ENCODE data around the gene MKI67.
A peak's percentile ranks its signal among the peaks of the same experiment; 100 is the strongest.
"Not testable (repeated sequence)": the region's sequence is repeated elsewhere in the genome, so short reads cannot be mapped to it uniquely, and the experiment has no call there.

Gene MKI67

DNA sequence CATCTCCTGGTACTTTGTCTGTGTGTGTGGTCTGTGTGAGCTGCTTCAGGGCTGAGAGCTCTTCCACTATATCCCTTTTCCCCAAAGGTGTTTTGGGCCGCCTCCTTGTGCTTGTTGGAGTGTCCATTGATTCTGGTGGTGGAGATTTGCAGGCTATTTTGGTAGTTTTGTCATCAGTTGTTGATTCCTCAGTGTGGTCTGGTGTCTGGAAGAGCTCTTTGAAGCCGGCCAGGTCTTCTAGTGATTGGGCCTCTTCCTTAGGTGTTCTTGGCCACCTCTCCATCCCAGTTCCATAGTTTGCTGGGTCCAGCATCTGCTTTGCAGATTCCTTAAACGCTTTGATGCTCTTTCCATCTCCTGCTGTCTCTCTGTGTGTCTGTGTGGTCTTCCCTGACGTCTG is 20.8 kb downstream of the MKI67 start:
- H3K27me3 Mint-ChIP-seq = no peaks in the 10 kb centered on the region
- peaks cover 6% of the 10 kb centered on the region for H3K4me1 Mint-ChIP-seq (ENCODE audit: low read depth)
- no peaks in the 10 kb centered on the region for H3K36me3 Mint-ChIP-seq
- H3K27ac Mint-ChIP-seq = no peak overlapping the region
- H3K4me3 Mint-ChIP-seq = no peak overlapping the region
- no peaks in the 10 kb centered on the region for H3K9me3 Mint-ChIP-seq (ENCODE audit: low read depth)

- H3K36me3 Mint-ChIP-seq = no peaks in the 10 kb centered on the region
- peak overlapping the region; percentile 49 for H3K4me3 Mint-ChIP-seq
- peaks cover 6% of the 10 kb centered on the region for H3K4me1 Mint-ChIP-seq (ENCODE audit: low read depth)
- H3K27ac Mint-ChIP-seq = peak overlapping the region; percentile 11
- H3K27me3 Mint-ChIP-seq = no peaks in the 10 kb centered on the region
- H3K9me3 Mint-ChIP-seq (ENCODE audit: low read depth) = no peaks in the 10 kb centered on the region
Observed at GRCh38 chr10:128103229-128103714, 23.0 kb downstream of the MKI67 start.

GRCh38 chr10:128102480-128103228 is 23.6 kb downstream of the MKI67 start:
- Mint-ChIP-seq H3K9me3 (ENCODE audit: low read depth) (no peaks in the 10 kb centered on the region), H3K27me3 (no peaks in the 10 kb centered on the region), H3K36me3 (no peaks in the 10 kb centered on the region), H3K27ac (peak overlapping the region; percentile 11), H3K4me1 (ENCODE audit: low read depth) (peaks cover 6% of the 10 kb centered on the region), H3K4me3 (peak overlapping the region; percentile 49)

- Mint-ChIP-seq H3K4me1 (ENCODE audit: low read depth) (peaks cover 8% of the 10 kb centered on the region), H3K27ac (no peak overlapping the region), H3K27me3 (no peaks in the 10 kb centered on the region)
Observed at GRCh38 chr10:128101901-128102300, 24.3 kb downstream of the MKI67 start.

DNA sequence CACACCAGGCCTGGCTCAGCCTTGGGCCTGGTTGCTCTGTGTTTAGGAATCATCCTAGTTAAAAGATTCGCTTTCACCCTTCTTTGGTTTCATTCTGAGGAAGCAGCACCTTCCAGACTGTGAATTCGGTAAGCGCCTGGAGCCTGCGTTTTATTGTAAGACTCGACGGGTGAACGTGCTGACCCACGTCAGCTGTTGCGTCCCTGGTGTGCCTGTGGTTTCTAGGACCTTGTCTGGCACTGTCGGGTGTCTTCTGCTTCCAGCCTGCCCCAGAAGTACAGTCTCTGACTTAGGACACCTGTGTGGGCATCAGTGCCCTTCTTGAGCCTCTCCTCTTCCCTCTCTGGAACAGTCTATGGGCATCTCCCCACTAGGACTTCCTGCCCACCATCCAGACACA is 26.3 kb downstream of the MKI67 start:
- Mint-ChIP-seq H3K4me1 (ENCODE audit: low read depth) (peaks cover 27% of the 10 kb centered on the region), H3K27ac (no peak overlapping the region), H3K36me3 (peaks cover 2% of the 10 kb centered on the region)

More at GRCh38 chr10:128101901-128102300, 24.3 kb downstream of the MKI67 start:
- H3K9me3 Mint-ChIP-seq (ENCODE audit: low read depth) = no peaks in the 10 kb centered on the region
- no peak overlapping the region for H3K4me3 Mint-ChIP-seq
- H3K36me3 Mint-ChIP-seq = no peaks in the 10 kb centered on the region

DNA sequence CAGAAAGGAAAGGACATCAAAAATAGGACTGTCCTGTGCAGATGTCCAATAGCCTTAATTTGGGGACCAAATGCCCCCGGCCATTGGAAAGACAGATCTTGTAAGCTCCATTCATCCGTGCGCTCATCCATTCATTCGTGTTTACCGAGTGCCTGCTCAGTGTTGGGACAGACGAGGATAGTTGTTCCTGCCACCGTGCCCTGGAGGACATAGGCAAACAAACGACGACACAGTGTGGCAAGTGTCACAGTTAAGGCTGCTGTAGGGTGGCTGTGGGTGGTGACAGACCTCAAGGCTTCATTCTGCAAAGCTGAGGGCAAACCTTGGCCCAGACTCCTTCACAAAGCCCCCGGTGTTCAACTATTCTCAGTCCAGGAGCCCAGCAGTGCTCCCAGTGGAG is 27.6 kb downstream of the MKI67 start:
- Mint-ChIP-seq H3K4me3 (no peak overlapping the region), H3K27ac (no peak overlapping the region), H3K27me3 (no peaks in the 10 kb centered on the region), H3K9me3 (ENCODE audit: low read depth) (no peaks in the 10 kb centered on the region), H3K36me3 (peaks cover 2% of the 10 kb centered on the region), H3K4me1 (ENCODE audit: low read depth) (peaks cover 27% of the 10 kb centered on the region)

More for the DNA sequence above, 26.3 kb downstream of the MKI67 start:
- Mint-ChIP-seq H3K27me3 (no peaks in the 10 kb centered on the region), H3K4me3 (no peak overlapping the region), H3K9me3 (ENCODE audit: low read depth) (no peaks in the 10 kb centered on the region)

- Mint-ChIP-seq H3K27me3 (no peaks in the 10 kb centered on the region), H3K9me3 (ENCODE audit: low read depth) (no peaks in the 10 kb centered on the region), H3K4me1 (ENCODE audit: low read depth) (peaks cover 27% of the 10 kb centered on the region), H3K4me3 (no peak overlapping the region), H3K27ac (no peak overlapping the region), H3K36me3 (peaks cover 2% of the 10 kb centered on the region)
Observed at GRCh38 chr10:128097783-128098182, 28.4 kb downstream of the MKI67 start.

DNA sequence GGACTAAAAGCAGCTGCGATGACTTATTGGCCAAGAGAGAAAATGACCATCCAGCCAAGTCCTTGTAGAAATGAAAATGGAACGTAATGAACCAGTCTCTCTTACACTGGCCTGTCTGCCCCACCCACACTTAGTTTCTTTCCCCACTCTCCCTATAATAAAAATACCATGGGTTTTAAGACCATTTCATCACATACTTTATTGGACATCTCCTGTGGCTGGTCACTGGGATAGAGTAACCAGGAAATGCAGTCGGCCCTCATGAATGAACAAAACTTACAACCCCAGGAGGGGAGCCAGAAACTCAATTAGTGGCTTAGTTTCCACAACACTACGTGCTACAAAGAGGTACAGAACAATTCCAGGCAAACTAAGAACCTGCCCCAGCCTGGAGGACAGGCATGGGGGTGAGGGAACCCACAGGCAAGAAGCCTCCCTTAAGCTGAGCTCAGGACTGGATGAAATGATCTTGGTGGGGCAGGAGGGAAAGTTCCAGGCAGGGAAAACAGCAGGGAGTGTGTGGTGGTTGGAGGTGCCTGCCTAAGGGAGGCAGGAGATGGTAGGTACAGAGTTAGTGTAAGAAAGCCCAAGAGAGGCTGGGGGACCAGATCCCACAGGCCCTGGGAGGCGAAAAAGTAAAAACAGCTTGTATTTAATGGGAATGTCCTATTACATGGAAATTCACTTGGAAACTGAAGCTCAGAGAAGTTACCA is 29.6 kb downstream of the MKI67 start:
- Mint-ChIP-seq H3K36me3 (peaks cover 2% of the 10 kb centered on the region), H3K27ac (no peak overlapping the region), H3K27me3 (no peaks in the 10 kb centered on the region), H3K9me3 (ENCODE audit: low read depth) (no peaks in the 10 kb centered on the region), H3K4me3 (no peak overlapping the region), H3K4me1 (ENCODE audit: low read depth) (peaks cover 27% of the 10 kb centered on the region)

GRCh38 chr10:128095753-128096469 is 30.3 kb downstream of the MKI67 start:
- Mint-ChIP-seq H3K4me1 (ENCODE audit: low read depth) (peaks cover 21% of the 10 kb centered on the region), H3K4me3 (no peak overlapping the region), H3K27me3 (no peaks in the 10 kb centered on the region), H3K36me3 (peaks cover 2% of the 10 kb centered on the region), H3K27ac (no peak overlapping the region), H3K9me3 (ENCODE audit: low read depth) (no peaks in the 10 kb centered on the region)

DNA sequence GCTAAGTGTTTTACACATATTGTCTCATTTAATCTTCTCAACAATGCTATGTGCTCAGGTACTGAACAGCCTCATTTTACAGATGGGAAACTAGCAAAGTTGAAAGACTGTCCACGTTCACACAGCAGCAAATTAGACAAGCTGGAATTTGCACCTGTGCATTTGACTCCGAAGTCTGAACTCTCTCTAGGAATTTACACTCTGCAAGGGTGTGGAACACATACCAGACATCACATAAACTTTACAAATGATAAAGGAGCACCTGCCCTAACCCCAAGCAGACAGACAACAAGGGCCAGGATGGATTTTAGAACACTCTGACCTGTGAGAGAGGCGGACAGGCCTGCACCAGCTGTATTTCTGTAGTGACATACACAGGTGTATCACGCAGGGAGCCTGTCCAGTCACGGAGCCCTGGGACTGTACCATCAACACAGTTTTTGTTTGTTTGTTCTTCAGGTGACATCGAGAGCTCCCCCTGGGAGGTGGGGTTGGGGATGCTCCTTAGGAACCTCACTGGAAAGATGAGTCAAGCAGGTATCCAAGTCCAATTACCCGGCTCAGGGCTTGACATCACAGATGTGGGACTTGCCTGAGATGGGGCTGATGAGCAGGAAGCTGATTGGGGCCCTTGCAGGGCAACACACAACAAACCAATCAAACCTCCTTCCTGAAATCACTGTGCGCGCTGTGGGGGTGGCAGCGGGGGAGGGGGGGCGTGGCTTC is 31.0 kb downstream of the MKI67 start:
- H3K9me3 Mint-ChIP-seq (ENCODE audit: low read depth) = no peaks in the 10 kb centered on the region
- no peaks in the 10 kb centered on the region for H3K27me3 Mint-ChIP-seq
- no peak overlapping the region for H3K27ac Mint-ChIP-seq
- H3K4me1 Mint-ChIP-seq (ENCODE audit: low read depth) = peaks cover 21% of the 10 kb centered on the region
- H3K4me3 Mint-ChIP-seq = no peak overlapping the region
- H3K36me3 Mint-ChIP-seq = peaks cover 2% of the 10 kb centered on the region

DNA sequence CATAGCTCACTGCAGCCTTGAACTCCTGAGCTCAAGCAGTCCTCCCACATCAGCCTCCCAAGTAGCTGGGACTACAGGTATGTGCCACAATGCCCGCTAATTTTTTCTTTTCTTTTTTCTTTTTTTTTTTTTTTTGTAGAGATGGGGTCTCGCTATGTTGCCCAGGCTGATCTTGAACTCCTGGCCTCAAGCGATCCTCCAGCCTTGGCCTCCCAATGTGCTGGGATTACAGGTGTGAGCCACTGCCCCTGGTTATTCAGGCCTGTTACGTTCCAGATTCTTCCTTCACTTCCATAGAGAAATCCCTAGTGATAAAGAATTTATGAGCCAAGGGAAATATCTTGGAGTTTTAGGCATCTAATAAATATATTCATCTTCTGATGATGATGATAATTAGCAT is 31.6 kb downstream of the MKI67 start:
- not testable (repeated sequence) for H3K9me3 Mint-ChIP-seq (ENCODE audit: low read depth); H3K36me3 Mint-ChIP-seq; H3K27ac Mint-ChIP-seq; H3K4me3 Mint-ChIP-seq; H3K27me3 Mint-ChIP-seq
- peaks cover 21% of the 10 kb centered on the region for H3K4me1 Mint-ChIP-seq (ENCODE audit: low read depth)

DNA sequence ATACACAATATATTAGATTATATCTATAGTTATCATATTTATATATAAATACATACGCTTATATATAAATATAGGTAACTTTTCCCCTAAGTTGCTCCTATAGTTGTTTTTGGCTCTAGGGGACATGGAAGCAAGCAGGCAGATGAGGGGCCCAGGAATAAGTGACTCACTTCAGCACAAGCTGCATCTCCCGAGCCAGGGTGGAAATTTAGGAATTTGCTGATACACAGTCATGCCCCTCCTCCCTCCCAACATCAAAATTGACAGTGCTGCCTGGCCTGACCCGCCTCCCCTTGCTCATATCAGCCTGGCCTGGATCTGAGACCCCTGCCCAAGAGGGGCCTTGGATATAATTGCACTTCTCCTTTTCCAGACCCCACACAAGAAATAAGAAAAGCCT is 33.8 kb downstream of the MKI67 start:
- no peaks in the 10 kb centered on the region for H3K9me3 Mint-ChIP-seq (ENCODE audit: low read depth)
- no peak overlapping the region for H3K27ac Mint-ChIP-seq
- H3K4me3 Mint-ChIP-seq = no peak overlapping the region
- H3K36me3 Mint-ChIP-seq = peaks cover 2% of the 10 kb centered on the region
- no peaks in the 10 kb centered on the region for H3K27me3 Mint-ChIP-seq
- peaks cover 21% of the 10 kb centered on the region for H3K4me1 Mint-ChIP-seq (ENCODE audit: low read depth)

DNA sequence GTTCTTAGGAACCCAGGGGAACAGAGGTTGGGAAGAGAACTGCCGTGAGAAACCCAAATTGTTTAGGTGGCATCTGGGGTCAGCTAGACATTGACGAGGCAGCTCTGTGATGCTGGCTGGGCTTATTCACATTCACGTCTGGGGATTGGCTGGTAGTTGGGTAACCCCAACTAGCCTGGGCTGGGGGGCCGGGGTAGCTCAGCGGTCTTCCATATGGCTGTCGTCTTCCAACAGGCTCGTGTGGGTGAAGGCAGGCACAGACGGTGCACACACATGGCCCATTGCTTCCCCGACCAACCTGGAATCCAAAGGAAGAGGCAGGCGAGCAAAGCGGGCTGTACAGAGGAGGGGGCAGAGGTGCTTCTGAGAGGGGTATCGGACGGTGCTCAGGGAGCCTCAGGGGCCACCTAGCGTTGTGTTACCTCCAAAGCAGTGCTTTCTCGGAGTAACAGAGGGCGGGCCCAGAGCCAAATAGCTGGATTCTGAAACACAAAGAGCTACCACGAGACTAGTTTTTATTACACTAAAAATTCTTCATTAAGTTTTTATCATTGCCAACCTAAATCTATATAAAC is 34.5 kb downstream of the MKI67 start:
- Mint-ChIP-seq H3K4me3 (no peak overlapping the region), H3K27me3 (no peaks in the 10 kb centered on the region)

DNA sequence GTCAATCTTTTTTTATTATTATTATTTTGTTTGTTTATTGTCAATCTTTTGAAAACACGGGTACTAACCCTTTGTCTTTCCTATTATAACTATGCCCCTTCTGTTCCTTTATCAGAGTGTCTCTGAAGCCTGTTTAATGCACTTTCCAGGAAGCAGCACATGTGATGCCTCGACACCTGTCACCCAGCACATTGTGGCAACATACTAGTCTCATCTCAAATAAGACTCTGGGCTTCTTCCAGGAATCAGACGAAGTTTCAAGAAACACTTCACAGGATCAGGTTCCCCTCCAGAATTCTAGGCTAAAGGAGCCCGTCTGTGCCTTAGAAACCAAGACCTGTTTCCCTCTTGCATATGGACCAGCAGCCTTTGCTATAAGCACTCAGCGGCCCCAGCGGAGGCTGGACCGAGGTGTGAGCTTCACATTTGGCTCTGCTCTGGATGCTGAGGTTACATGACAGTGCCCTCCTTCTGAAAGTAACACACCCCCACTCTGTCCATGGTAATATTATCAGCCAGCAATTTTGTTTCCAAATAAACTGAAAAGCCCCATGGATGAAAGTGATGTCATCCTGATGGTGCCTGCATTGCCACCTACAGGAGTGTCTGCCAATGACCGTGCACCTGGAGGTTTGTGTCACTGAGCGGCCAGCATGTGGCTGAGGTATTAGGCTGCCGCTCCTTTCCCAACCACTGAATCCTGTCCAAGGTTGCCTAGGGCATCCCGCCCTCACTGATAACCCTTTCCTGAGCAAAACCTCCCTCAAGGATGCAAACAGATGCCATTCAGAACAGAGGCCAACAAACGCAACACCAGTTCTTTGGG is 38.1 kb downstream of the MKI67 start:
- no peaks in the 10 kb centered on the region for H3K36me3 Mint-ChIP-seq
- H3K4me1 Mint-ChIP-seq (ENCODE audit: low read depth) = no peaks in the 10 kb centered on the region
- H3K27ac Mint-ChIP-seq = no peak overlapping the region
- H3K4me3 Mint-ChIP-seq = no peak overlapping the region
- H3K9me3 Mint-ChIP-seq (ENCODE audit: low read depth) = no peaks in the 10 kb centered on the region
- H3K27me3 Mint-ChIP-seq = no peaks in the 10 kb centered on the region

More for the DNA sequence above, 34.5 kb downstream of the MKI67 start:
- H3K4me1 Mint-ChIP-seq (ENCODE audit: low read depth) = peaks cover 18% of the 10 kb centered on the region
- no peak overlapping the region for H3K27ac Mint-ChIP-seq
- H3K36me3 Mint-ChIP-seq = peaks cover 1% of the 10 kb centered on the region
- no peaks in the 10 kb centered on the region for H3K9me3 Mint-ChIP-seq (ENCODE audit: low read depth)
